Ecto neural progenitor cell (in vitro differentiated cells): Measurements from ENCODE around the gene FXYD6.

ENCODE experiments used
- DNase-seq: peaks from one replicate; pipeline ENCODE4 v3.0.0-alpha.2; 2018; ENCODE audit warnings: low spot score

FXYD6 gene

DNA sequence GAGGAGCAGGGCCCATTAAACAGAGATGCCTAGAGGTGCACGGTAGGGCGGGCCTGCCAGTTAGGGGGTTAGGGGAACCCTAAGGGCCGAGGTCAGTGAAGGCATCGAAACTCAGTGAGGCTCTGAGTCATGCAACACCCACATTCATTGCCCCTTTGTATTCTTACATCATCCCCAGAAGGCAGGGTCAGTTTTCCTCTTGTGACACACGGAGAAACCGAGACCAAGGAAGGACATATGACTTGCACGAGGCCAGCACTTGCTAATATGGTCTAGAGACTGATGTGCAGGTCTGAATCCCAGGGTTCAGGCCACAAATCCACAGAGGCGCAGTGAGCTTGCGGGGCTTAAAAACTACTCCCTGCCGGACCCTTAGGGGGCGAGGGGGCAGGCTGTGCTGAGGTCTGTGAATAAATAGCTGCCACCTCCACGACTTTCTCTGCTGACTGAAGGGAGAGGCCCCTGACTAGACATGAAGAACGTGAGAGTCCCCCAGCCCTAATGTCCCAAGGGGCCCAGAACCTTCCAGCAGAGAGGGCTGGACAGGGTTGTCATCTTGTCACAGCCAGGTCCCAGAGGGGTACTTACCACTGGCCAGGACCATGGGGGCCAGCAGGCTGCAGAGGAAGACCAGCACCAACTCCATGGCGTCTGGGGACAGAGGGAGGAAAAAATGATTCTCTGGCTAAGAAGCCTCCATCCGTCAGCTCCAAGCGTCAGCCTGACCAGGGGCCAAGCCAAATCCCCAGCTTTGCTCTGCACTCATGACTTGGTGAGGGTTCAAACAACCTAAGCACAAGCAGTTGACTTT is 34.1 kb downstream of the FXYD6 start:
- DNase-seq = peak; percentile 43

DNA sequence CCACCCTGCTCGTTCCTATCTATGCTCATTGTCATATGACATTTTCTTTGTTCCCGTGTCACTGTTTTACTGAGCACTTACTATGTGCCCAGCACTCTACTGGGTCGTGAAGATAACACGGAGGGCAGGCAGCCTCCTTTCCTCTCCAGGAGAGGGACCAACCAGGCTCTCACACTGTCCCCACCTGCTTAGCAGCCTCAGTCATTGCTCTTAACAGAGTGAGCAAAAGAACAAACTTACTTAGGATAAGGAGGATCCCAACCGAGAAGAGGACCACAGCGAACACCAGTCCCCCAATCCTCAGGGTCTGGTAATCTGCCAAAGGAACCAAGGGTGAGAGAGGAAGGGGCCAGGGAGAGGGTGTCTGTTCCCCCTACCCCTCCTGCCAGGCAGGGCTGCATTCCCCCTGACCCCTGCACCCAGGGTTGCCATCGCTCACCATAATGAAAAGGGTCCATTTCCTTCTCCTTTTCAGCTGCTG is 34.9 kb downstream of the FXYD6 start:
- DNase-seq = no peak

DNA sequence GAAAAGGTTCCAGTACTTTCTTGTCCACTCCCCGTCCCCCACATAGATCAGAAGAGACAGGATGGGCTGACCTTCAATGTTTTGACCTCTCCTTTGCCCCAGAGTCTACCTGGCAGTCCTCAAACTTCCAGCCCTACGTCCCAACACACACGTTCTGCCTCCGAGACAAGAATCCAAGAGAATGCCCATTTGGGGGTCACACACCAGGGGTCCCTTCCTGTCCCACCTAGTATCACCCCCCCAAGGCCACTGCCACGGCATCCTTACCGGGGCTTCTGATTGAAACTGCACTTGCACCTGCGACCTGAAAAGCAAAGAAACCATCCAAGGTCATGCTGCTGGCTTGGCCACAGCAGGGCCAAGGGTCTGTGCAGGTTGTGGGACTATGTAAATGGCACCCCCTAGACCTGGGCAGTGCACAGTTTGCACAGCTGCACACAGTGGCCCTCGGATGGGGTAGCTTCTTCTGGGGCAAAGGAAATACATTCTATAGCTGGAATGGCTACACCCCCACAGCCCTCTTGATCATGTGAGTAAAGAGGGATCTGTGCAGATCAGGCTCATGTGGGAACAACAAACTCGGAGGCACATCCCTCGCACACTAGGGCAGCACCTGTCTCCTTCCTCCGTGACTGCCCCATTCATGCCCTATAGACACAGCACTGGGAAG is 35.4 kb downstream of the FXYD6 start:
- DNase-seq = no peak

DNA sequence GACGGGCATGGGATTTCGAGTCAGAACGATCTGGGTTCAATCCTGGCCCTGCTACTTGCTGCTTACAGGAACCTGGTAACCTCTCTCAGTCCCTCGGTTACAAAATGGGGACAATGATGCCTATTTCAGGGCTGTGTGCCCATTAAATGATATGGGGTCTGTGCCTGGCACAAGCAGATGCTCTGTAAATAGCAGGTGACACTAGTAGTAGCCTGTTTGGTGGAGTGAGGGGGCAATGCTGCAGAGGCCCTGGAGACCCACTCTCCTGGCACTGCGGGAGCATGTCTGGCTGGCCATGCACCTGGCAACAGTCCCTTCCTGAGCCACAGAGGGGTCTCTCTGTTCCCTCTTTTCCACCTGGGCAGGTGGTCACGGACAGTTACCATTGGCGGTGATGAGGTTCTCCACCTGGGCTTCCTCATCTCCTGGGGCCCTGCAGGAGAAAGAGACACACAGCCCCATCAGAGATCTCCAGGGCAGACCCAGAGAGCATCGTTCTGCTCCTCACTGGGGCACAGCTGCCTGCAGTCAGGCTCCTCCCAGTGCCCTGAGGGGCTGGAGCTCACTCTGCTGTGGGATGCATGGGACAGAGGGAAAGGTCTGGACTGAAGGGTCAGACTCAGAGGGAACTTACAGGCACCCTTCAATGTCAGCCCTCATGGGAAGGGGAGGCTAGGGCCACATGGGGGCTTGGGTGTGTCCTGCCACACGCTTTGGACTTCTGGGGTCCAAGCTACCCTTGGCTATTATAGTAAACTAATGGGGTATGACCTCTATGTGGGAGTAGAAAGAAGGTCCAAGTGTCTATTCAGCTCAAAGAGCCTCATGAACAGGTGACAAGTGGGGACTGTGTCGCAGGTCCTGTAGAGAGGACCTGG is 36.3 kb downstream of the FXYD6 start:
- DNase-seq = no peak

DNA sequence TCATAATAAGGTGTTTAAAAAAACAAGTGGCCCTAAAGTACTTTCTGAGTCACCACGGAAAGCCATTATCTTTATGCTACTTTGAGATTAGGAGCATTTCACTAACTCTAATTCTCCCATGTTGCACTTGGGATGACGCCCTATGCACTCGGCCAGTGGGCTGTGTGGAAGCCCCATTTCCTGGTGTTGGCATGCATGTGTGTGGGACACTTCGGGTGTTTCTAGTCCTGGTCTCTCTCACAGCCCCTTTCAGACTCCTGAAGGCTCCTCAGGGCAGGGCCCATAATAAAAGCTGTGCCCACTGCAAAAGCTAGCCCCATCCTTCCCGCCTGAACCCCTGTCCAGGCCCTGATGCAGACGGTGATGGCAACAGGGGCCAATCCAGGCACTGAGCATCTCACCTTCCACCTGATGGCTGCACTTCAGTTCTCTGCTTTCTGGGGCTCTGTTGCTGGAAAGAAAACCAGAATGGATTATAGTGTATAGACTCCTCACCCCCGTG is 37.0 kb downstream of the FXYD6 start:
- DNase-seq = peak; percentile 39

DNA sequence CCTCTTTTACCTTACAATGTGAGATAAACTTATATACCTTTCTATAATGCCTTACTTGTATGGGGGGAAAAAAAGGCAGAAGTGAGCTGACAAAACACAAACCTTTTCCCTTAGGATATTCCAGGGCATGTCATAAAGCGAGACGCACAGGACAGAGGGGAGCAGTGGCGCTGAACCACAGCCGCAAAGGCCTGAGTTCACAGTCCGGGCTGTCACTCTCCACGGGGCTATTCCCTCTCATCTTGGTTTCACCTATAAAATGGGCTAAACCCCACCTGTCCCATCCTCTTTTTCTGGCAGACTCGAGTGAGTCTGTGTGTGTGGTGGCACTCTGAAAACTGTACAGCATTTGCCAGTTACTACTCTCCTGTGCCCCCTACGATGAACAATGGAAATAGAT is 37.6 kb downstream of the FXYD6 start:
- DNase-seq = peak; percentile 20

DNA sequence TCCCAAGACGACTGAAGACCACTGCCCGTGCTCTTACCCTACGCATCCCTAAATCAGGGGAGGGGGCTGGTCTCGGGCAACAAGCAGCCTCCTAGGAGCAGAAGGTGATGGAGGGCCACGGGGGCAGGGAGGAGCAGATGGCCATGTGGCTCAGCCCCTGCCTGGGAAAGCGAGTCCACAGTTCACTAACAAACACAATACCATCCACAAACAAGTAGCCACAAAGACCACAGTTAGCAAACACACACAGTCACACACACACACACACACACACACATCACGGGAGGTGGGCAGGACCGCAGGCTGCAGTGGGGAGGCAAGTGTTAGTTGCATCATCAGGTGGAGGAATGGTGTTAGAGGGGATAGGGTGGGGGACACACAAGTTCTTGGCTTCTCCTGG is 38.7 kb downstream of the FXYD6 start:
- peak; percentile 38 for DNase-seq

DNA sequence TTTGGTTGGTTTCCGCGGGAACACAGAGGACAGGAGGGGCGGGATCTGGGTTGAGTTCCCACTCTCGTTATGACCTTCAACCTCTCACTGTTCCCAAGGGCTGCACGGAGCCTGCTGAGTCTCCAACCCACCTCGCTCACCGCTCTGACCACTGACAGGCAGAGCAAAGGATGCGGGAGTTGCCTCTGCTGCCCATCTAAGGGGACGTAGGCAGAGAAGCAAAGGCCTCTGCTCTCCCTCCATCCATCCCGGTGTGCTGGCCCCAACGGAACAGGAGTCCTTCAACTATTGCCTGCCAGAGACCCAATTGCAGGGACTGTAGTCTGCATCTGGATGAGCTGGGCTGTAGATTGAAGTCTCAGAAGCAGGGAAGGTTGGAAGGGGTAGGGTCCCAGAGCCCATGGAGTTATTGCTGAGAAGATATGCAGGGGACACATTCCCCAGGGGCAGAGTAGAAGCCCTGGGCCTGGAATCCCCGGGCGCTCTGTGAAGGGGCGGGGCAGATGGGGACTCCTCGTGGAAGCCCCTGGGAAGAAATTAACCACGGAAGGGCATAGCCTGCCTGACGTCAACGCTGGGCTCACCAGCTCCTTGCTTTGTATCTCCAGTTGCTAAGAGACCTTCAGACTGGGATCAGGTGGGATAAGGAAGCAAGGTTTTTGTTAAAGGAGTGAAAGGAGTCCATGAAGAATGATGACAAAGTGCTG is 39.2 kb downstream of the FXYD6 start:
- DNase-seq = peak; percentile 38

DNA sequence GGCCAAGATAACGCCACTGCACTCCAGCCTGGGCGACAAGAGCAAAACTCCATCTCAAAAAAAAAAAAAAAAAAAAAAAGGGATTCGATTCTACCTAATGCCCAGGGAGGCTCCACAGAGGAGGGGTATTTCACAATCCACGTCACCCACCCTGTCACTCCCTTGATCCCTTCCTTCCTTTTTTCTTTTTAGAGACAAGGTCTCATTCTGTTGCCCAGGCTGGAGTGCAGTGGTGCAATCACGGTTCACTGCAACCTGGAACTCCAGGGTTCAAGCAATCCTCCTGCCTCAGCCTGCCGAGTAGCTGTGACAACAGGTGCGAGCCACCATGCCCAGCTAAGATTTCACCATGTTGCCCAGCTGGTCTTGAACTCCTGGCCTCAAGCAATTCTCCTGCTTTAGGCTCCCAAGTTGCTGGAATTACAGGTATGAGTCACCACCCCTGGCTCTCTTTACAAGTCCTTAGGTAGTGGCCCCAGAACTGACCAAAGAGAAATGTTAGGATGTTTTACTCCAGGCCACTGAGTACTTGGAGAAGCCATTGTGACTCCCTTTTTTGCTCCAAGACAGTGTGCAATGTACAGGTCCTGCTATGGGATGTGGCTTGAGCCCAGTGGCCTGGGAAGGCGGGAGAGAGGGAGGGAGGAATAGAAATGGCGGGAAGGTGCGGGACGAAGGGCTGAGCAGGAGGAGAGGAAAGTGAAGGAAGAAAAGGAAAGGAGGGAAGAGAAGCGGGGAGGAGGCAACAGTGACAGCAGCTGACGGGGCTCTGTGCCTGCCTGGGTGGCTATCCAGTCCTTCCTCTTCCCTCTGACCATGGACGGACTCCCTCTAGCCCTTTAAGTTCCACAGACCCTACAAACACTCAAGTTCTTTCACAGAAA is 40.1 kb downstream of the FXYD6 start:
- peak; percentile 28 for DNase-seq

DNA sequence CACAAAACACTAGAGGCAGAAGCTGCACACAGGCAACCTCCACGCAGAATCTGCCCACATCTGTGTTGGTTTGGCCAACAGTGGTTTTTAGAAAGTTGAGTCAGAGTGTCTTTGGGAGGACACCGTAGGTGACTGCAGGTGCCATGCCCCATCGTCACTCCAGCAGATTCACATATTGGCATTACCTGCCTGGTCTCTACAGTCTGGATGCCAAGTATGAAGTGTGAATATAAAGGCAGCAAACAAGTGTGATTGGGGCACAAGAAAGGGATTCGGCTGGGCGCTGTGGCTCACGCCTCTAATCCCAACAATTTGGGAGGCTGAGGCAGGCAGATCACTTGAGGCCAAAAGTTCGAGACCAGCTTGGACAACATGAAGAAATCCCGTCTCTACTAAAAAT is 40.9 kb downstream of the FXYD6 start:
- DNase-seq = peak; percentile 8

DNA sequence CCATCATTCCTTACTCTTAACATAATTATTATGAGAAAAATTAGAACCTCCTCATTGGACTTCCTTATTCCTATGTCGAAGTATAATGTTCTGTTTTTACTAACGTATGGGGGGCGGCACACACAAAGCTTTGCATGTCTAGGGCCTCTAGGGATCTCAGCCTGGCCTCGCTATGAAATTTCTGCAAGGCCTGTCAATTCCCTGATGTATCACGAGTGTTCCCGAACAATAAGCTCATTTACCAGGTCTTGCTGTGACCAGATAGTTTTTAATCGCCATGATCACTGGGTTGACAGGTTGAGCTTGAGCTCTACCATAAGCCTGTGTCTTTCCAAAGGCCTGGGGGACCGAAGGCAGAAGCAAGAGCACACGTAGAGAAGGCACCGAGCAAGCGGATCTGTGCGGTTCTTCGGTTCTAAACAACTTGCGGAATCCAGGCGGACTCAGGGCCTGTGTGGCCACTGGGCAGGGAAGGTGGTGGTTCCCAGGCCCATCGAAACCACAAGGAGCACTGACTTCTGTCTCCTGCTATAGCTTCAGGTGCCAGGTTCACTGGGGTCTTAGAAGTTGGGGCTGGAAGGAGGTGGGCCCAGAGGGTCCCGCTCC is 41.5 kb downstream of the FXYD6 start:
- peak; percentile 28 for DNase-seq

DNA sequence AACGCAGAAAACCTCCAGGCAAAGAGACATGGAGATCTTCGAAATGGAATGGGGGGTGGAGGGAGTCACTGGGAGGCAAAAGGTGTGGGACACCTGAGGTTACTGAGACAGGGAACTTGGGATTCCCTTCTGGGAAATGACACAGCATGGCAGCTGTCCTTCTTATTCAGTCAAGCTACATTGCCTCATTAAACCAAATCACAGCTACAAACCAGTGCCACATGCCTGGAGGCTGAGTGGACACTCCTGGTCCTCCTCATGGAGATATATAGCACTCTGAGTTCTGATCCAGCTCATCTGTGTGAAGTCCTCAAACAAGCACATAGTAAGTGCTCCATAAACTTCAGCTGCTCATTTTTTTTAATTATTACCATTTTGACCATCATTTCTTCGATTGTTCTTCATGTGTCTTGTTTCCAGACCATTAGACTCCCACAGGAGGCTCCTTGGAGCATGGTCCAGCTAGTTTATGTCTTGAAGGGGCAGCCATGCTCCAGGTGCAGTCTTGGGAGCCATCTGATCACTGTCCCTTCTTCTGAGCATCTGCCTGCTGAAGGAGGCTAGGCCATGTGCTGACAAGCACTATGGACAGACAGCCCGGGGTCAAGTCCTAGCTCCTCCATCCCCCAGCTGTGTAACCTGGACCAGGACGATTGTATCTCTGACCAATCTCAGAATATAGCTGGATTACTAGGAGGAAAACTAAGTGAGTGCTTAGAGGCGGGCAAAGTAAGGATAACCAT is 42.2 kb downstream of the FXYD6 start:
- DNase-seq = peak; percentile 29

DNA sequence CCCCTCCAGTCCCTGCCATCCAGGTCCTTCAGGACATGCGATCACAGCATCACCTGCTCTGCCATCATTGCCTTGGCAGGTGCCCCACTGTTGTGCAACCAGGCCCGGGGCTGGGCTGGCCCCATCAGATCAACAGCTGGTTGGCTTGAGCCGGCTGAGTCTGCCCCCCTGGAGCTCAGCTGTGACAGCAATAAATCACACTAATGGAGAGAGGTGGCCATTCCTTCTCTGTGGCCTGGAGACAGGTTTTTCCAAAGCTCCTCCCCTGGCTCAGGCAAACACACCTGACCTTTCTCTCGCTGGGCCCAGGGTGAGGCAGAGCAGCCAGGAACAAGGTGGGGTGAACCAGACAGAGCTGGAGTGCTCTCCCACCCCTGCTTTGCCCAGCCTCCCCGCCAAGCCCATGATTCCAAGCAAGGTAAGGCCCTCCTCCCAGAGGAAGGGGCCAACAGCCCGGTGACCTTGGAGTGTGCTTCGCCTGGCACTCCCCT is 43.0 kb downstream of the FXYD6 start:
- DNase-seq = peak; percentile 39

DNA sequence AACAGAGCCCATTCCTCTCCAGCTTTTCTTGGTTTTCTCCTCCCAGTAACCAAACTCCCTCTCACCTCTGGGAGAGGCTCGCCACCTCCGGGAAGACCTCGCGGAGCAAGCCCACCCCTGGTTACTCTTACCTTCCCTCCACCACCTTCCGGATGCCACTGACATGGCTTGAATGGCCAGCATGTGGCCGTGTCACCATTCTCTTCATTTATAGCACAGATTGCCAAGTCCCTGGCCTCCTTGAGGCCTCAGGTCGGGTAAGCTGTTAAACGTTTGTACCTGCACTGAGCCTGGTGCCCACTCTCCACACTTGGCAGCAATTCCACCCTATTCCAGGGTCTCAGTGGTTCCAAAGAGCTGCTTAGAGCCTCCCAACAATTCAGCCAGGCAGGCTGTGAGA is 43.9 kb downstream of the FXYD6 start:
- peak; percentile 30 for DNase-seq

DNA sequence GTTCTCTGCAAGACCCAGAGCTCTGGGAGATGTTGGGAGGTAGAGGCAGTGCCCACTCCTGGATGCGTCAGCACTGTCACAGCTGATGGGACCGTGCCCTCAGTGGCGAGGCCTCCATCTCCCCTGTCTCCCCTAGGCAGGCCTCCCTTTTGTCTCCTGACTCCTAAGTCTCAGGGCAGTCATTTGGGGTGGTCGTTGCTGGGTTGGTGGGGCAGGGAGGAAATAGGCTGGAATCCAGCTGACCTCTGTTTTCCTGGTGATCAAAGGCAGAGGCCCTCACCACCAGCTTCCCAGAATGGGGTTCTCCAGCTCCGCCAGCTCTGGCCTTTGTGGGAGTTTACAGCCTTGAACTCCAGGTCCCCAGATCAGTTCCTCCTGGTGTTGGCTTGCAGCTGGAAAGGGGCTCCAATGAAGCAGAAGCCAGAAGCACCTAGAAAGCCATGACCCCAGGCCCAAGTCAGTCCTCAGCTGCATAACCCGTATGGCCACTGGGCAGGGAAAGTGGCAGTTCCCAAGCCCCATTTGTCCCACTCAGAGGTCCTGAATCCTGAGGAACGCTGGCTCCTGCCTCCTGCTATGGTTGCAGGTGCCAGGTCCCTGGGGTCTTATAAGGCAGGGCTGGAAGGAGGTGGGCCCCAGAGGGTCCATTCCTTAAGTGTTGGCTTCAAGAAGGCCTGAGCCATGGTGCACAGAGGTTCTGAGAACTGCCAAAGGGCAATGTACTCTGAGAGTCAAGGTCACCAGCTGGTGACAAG is 44.6 kb downstream of the FXYD6 start:
- peak; percentile 29 for DNase-seq

DNA sequence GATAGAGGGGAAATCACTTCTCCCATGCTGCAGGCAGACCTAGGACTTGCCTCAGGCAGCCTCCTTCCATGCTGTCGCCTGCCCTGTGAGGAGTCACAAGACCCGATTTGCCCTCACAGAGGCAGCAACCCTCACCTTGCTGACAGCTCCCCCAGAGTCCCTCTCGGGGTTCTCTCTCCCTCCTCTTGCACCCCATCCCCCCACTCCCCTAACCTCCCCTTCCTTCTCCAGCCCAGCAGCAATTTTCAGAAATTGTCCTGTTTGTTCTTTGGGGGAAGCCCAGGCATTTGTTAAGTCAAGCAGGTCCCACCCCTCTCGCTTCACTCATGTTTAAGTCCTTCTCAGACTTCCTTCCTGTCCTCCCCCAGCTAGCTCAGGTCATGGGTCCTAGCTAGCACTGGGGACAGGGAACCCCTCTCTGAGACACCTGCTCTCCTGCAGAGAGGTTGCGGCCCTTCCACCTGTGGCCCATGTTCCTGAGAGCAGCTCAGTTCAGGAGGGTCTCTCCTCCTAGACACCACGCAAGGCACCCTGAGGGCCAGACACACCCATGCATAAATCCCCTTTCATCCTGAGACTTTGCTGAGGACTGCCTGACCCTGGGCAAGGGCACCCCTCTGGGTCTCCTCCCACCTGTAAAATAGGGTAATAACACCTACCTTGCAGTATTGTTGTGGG is 45.6 kb downstream of the FXYD6 start:
- peak; percentile 42 for DNase-seq

DNA sequence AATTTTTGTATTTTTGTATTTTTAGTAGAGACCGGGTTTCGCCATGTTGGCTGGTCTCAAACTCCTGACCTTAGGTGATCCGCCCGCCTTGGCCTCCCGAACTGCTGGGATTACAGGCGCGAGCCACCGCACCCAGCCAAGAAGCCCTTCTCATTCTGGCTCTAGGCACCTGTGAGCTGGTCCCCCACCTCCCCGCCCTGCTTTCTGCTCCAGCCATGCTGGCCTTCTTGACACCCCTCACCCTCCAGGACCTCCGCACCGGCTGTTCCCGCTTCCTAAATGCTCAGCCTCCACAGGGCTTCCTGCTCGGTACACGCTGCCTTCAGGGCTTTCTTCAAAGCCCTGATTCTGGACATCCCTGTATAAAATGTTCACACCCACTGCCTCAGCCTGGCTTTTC is 46.4 kb downstream of the FXYD6 start:
- peak; percentile 32 for DNase-seq

DNA sequence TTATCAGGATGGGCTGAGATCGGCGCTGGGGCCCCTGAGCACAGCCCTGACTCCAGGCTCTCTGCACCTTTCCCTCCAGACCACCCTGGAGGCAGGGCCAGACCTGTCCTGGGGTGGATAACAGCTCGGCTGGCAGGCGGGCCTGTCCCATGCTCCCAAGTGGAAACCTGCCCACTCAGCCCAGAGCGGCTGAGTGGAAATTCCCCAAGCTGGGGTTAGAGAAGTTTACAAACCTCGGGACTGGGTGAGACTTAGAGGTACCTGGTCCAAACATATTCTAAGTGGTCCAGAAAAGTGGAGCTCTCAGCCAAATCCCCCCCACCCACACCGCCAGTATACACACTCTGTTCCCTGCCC is 47.1 kb downstream of the FXYD6 start:
- DNase-seq = no peak
